HTERT RPE-1 (cell line): Measurements from ENCODE around the gene NRAP.

Source experiments
- in situ Hi-C: fragments of 300-500 bp; cut with MboI; formaldehyde crosslinking; loops from 4 replicates; pipeline ENCODE4 v1.14.3; 2020; ENCODE audit warnings: low sequenced_read_pairs

The NRAP gene

DNA sequence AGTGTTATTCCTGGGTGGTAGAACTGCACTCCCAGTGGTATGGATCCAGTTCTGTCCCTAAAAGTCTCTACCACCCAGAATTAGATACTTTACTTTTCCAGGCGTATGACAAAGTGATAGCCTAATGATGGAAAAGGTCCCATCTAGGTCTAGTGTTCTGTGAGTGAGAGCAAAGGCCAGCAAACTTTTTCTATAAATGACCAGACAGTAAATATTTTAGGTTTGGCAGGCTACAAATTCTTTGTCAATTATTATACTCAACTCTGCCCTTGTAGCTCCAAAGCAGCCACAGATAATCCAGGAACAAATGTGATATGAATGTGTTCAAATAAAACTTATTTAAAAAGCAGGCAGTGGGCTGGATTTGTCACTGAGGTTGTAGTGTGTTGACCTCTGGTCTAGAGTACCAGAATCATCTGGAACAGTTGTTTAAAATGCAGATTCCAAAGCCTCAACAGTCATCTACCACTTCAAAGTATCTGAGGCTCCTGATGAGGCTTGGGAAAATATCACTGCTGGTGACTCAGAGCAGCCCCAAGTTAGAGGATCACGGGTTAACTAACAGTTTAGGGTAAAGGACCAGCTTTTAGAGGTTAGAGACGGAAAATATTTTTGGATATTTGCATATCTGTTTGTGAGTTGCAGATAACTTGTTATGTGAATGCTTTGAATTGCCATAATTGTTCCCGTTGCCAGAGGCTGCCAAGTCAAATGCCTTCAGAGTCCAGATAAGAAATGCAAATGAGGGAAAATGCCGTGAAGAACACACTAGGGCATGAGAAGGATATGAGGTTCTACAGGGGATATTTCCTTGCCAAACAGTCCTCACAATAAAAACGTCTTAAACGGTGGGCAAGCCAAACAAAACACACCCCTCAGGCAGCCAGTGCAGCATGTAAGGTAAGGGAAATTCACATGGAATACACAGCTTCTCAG lies 19.4 kb downstream of the NRAP start:
- in situ Hi-C loops = no loop called here

DNA sequence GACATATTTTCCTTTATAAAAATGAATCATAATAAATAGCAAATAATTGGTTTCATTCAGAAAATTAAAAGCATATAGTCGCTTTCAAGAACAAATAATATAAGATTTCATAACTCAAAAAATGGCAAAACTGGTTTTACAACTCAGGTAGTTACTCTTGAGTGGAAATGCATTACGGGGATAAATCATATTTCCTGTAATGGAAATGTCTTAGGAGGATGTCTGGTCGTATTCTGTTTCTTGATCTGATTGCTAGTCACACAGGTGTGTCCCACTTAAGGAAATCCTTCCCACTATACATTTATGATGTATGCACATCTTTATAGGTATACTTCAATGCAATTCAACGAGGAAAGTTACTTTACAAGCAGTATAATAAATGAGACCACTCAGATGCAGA lies 20.7 kb downstream of the NRAP start:
- in situ Hi-C loops = no loop called here

DNA sequence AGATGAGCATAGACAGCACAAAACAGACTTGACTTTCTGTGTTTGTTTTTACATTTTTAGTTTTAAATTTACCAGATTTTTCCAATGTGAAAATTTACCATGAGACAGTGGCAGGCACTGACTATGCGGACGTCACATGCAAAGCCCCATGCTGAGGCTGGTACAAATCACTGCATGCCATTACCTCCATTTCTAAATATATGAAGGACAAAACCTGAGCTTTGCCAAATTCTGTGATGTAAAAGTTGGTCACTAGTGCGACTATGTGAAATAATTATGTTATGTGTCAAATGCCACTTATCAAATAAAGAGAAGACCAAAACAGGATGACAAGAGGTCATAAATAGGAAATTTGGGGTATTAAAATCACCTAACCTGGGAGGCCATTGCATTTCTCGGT lies 22.1 kb downstream of the NRAP start:
- in situ Hi-C loops = no loop called here

DNA sequence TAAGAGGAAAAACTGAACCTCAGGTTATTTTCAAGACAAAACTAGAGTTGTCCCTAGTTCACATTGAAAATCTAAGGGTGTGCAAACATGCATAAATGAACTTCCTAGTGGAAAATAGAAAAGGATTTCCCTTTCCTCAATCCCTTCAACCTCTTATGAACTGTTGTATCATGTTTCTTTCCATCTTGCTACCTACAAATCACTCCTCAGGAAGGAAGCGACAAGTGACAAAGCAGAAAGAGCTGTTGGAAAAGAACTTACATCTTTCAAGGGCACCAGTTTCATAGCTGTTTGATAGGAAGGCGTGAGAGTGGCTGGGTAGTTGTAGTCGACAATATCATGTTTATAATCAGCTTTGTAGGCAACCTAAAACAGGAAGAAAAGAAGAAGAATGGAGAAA lies 23.9 kb downstream of the NRAP start:
- in situ Hi-C loops = no loop called here

DNA sequence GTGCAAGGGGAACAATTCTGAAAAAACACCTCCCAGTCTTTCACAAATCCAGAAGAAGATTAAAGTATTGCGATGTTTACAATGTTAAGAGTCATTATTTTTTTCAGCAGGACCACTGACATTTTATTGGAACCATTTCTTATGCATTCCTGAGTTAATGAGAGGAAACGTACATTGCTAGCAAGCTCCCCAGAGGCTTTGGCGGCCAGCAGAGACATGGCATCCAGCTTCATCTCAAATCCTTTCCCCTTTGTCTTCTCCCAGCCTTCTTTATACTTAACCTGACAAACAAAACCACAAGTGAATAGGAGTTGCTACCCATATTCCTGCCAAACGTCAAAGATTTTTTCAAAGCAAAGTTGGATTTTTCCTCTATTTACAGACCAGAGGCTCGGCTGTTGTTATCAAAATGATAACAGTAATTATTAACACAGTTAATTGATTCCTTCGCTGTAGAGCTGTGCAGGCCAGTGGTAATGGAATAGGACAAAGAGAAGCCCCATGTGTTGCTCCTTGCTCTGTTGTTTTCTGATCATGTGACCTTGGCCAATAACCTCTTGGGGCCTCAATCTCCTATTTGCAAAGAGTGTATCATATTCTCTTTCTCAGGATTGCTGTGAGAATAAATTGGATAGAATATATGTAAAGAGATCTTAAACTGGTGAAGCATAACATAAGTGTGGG lies 32.0 kb downstream of the NRAP start:
- in situ Hi-C loops = no loop called here

DNA sequence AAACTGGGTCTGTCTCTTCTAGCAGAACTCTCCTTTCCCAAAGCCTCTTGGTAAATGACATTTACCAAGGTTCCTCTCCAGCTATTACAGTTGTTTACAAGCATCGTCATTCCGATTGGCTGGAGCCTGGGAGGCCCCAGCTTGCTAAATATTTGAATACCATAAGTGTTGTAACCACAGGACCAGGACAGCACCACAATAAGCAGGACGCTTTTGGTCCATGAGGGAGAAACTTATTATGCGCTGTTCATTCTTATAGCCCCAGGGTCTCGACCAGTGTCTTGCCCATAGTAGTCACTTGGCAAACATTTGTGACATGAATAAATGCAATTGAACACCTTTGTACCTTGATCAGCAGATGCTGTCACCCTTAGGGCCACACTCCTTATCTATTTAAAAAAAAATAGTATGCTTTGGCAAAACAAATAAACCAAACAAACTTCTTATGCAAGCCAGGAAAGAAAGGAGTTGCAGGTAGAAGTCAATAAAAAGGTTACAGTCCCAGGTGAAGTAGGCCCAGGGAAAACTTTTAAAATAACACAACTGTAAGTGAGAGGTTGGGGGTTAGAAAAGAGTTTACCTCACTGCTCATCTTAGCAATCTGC lies 32.8 kb downstream of the NRAP start:
- in situ Hi-C loops = no loop called here

DNA sequence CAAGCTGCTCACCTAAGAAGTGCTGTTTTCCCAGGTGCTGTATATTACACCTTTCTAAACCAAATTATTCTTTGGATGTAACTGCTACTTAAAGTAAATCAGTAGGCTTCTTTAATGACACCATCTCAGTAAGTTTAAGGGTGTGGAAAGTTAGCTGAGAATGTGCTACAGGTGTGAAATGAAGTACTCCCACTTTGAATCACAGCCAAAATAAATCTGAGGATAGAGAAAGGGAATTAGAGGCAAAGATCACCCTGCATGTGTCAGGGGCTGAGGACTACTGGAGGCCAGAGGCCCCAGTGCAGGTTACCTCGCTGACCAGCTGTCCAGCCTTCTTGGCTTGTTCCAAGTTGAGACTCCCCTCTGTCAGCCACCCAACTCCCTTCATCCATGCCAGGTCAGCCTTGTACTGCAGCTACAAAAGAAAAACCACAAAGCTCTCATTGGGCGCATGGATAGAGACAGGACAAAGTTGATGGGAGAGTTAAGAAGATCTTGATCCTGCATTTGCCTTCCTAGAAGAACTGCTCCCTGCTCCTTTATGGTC lies 35.2 kb downstream of the NRAP start:
- in situ Hi-C loops = no loop called here

DNA sequence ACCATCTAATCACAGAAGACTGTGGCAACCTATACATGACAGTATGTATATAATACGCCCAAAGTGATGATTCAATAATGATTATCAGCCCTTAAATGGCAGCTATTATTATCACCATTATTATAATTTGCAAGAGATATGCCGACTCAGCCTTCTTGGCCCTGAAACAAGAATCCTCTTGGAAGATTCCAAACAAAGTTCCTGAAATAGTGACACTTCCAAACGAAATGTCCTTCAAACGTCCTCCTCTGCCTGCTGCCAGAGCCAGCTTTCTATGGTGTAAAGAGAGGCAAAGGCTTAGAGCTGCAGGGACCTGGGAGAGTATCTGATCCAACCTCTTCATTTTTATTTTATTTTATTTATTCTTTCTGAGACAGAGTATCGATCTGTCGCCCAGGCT lies 36.0 kb downstream of the NRAP start:
- in situ Hi-C loops = no loop called here

DNA sequence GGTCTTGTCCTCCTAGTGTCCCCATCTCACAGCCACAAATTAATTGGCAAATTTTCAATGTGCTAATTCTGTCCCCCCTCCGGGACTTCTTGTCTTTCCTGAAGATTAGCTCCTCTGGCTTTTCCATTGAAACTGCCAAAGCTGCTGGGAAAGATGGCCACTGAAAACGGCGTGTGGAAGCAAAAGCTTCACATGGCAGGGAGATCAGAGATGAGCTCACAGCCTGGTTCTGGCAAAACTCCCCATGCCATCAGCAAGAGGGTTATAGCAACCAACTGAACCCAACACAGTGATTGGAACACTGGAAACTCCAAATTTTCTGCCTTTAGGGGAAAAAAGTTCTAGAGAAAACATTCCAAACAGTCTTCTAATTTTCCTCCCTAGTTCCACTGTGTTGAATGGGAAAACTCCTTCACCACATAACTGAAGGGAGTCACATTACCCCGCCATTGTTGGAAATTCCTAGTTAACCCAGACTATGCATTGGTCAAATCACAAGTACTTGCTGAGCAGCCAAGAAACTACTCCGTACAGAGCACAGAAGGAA lies 37.0 kb downstream of the NRAP start:
- in situ Hi-C loops = no loop called here

DNA sequence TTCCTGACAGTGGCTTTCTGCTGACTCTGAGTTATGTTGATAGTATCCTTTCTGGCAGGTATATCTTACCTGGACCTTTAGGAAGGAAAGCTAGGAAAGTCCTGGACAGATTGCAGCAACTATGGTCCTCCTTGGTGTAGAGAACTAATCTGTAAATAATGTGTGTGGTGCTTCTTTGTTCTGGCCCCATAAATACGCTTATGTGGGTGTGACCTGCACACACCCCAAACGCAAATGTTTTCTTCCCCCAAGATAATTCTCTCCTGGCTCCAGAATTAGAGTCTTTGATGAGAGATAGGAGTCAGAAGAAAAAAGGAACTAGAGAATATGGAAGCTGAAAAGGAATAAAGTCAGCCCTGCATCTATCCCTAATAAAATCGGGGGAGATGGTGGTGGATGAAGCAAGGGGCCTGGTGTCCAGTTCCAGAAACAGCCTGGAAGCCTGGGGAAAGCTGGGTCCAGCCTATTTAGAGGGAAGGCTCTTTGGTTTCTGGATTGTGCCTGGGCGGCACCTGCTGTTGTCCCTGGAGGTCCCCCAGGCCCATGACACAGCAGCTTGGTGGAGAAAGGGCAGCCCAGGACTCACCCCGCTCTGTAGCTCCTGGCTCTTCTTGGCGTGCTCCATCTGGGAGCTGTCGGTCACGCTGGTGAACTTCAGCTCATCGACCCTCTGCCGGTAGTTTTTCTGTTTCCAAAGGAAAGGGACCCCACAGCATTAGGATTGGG lies 38.2 kb downstream of the NRAP start:
- in situ Hi-C loops = no loop called here

DNA sequence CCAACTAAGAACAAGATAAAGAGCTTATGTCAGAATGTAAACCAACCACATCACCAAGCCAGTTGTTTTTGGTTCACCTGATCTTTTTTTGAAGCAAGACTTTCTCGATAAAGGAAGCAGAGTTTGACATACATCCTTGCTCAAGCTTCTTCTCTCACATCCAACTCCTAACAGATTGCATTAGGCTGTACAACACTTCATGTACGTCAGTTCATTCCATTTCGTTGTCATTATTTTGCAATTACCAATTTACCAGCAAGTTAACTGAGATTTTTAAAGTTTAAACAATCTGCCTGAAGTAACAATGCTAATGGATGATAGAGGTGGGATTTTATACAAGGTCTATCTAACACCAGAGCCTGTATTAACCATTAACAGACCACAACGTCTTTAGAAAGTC lies 41.0 kb downstream of the NRAP start:
- in situ Hi-C loops = no loop called here

DNA sequence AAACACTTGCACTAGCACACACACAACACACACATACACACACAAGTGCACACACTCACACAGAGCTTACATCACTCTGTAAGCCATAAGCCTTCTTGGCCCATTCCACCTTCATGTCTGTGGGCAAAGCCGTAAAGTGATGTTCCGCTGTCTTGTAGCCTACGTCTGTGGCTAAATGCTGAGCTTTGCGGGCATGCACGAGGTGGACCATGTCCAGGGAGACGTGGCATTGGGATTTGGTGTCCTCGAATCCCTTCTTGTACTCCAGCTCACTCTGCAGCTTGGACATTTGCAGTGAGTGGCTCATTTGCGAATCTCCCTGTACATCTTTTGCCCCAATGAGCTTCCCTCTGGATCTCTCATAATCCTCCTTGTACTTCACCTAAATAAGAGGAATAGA lies 42.0 kb downstream of the NRAP start:
- in situ Hi-C loops = no loop called here

DNA sequence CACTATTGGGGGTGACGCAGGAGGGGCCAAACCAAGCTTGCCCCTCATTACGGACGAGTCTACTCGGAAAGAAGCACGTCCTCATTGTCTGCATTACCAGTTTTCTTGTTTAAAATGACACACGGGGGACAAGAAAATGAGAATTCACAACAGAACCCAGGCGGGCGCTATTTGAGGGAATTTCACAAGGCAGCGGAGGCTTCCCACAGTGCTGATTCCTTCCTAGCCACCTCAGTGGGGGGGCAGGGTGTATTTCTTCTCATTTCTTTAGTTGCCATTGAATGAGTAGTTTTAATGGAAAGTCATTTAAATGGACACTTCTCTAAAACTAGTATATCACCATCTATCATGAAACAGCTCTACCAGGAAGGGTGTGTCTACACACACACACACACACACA lies 42.9 kb downstream of the NRAP start:
- in situ Hi-C loops = no loop called here

DNA sequence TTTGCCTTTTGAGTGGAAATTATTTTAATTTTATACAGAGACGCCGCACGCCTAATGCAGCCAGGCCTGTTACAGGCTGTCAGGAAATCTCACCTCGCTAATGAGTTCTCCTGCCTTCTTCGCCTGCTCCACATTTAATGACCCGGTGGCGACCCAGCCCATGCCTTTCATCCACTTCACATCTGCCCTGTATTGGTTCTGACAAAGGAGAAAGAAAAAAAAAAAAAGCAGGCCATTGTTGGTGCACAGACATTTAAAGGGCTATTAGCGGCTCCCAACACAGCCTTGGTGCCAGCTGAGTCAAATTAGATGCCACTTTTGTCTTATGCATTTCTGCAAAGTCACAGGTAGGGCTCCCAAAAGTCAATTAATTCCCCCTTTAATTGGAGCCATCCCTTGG lies 43.3 kb downstream of the NRAP start:
- in situ Hi-C loops = no loop called here

DNA sequence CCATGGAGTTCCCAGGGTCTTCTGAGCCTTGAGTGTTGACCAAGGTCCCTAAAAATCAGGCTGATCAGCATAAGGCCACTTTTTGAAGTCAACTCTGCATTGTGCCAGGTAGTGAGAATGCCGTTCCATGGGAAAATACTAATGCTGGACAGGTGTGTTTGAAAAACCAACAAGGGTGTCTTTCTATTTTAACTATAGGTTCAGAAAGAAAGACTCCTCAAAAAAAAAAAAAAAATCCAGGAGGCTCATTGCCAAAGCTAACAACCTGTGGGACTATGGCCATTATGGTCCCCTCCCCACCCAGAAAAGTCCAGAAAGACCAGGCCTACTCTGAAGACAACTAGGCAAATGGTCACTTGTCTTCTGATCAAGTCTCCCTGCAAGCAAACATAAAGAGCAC lies 44.4 kb downstream of the NRAP start:
- in situ Hi-C loops = no loop called here

DNA sequence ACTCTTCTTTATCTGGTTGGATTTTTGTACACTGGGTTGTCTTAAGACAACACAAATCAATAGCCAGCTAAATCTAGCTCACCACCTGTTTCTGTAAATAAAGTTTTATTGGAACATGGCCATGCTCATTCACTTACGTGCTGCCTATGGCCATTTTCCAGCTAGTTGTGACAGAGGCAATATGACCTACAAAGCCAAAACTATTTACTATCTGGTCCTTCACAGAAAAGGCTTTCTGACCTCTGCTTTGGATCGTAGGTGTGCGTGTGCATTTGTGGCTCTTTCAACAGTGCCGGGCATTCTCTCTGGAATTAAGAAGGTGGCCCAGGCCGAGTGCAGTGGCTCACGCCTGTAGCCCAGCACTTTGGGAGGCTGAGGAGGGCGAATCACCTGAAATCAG lies 45.5 kb downstream of the NRAP start:
- in situ Hi-C loops = no loop called here

DNA sequence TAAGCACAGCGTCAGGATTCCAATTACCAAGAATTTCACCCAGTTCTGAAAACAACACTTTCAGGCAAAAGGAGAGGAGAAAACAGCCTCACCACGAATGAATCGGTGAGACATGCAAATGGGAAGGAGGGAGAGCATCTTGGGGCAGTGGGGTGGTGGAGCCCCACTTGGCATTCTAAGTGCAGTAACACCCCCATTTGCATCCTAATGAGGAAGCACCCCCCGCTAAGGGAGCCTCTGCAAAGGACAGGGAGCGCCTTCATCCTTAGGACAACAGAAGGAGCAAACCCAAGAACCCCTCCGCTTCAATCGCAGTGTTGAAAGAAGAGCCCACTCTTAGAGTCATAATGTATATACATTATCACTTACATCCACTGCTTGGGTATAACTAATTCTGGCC lies 46.8 kb downstream of the NRAP start:
- in situ Hi-C loops = no loop called here

DNA sequence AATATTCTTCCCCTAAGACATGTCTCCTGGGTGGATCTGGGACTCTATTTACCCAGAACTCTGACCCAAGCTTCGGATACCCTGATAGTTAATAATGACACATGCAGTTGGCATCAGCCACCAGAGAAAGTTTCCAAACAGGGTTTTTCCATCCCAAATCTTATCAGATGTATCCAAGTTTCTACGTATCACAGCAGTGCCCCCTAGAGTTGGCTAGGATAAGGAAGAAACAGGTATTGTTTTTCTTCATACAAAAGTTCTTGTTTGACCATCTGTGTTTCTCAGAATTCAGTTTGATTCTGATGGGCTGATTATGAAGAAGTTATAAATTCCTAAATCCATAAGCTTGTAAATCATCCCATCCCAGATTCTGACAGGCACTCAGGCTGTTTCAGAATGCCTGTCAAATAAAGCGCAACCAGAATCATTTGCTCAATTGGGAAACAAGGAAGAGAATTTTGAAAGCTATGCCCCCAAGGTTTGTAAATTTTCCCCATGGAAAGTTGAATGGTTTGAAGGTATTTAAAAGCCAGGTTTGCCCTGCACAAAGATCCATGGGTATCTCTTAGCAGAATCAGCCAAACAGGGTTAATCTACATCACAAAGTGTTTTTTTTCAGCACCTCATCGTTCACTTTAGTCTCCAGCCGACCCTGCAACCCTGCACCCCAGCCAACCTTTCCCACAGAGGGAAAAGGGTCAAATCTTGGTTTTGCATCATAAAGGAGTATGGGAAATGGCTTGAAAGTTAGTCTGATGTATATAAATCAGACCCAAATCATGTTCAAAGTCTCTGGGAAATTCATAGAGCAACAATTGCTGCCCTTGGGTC lies 47.4 kb downstream of the NRAP start:
- in situ Hi-C loops = no loop called here

DNA sequence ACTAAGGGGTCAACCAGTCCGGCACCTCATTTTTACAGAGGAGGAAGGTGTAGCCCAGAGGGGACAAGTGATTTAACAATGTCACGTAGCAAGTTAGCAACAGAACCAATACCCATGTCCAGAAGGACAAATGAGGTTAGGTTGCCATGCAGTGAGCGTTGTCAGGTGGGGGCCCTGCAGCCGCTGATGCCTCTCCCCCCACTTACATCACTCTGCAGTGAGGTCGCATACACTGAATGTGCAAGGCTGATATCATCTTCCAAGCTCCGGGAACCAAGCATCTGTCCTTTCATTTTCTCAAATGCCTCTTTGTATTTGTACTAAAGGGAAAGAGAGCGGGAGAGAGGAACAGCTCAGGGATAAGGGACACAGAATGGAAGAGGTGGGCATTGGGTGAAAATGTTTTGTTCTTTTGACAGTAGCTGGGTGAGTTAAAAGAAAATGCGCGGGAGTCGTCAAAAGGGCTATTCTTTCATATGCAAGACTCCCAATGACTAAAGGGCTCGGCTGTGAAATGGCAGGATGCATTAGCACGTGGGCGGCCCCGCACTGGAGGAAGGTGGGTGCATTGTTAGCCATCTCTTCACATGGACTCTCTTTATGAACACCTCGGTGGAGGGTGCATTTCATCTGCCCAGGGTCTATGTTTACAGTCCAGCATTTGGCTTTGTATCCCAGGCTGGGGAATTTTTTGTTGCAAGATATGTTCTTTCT lies 49.7 kb downstream of the NRAP start:
- in situ Hi-C loops = no loop called here
